ENCODE data around the gene TBXAS1.

DNA sequence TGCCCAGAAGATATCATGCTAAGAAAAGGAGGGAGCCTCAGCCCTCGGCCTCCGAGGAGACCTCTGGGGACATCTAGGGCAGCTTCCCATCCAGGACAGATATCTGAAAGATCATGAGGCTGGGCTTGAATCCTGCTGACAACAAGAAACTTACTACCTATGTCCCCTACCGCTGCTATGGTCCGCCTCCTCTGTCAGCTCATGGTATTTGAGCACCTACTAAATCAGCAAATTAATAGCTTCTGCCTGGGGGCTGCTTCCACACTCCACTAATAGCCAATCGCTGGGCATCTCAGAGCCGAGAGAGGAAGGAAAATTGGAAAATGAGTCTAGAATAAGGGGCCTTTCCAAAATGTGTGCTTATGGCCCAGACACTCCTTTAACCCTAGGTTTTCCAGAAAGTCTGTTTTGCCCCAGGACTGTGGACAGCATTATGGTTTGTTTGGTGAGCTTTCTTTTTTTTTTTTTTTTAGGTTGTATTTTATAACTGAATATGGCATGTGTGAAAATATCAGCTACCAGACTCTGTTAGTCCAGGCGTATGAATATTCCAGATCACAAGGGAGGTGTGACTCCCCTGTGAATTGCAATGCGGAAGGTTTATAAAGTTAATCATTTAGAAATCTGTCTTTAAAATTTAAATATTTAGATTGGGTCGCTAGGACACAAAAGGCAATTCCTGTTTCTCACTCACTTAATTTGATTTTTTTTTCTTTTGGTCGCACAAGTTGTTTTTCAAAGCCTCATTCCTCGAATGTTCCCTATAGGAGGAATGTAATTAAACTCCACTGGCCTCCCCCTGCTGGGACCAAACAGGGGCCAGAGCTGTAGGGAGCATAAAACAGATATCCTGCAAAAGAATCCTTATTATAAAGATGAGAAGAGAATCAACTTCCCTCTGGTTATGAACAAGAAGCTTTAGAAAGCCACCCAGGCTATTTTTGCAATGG lies 144.3 kb downstream of the TBXAS1 start:
- TF ChIP-seq, protein P1, sequence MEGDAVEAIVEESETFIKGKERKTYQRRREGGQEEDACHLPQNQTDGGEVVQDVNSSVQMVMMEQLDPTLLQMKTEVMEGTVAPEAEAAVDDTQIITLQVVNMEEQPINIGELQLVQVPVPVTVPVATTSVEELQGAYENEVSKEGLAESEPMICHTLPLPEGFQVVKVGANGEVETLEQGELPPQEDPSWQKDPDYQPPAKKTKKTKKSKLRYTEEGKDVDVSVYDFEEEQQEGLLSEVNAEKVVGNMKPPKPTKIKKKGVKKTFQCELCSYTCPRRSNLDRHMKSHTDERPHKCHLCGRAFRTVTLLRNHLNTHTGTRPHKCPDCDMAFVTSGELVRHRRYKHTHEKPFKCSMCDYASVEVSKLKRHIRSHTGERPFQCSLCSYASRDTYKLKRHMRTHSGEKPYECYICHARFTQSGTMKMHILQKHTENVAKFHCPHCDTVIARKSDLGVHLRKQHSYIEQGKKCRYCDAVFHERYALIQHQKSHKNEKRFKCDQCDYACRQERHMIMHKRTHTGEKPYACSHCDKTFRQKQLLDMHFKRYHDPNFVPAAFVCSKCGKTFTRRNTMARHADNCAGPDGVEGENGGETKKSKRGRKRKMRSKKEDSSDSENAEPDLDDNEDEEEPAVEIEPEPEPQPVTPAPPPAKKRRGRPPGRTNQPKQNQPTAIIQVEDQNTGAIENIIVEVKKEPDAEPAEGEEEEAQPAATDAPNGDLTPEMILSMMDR (IDR thresholded peaks at IDR 0.05) = no peak
- TF ChIP-seq ZFX (IDR thresholded peaks at IDR 0.05; ENCODE audit: borderline replicate concordance) = no peak

All from 22Rv1 (cell line).